Limb (tissue), 2 donors: ENCODE measurements around the gene KRTAP4-9.
"Not testable (repeated sequence)": the region's sequence is repeated elsewhere in the genome, so short reads cannot be mapped to it uniquely, and the experiment has no call there.

Source experiments
- DNase-seq, 2 donors: peaks; one replicate each; pipeline ENCODE4 v3.0.0-alpha.2; 2016; ENCODE audit errors: extremely low spot score in 2 of 2

Gene KRTAP4-9

GRCh38 chr17:41096055-41096454 lies 9.1 kb upstream of the KRTAP4-9 start:
- DNase-seq = no peak

DNA sequence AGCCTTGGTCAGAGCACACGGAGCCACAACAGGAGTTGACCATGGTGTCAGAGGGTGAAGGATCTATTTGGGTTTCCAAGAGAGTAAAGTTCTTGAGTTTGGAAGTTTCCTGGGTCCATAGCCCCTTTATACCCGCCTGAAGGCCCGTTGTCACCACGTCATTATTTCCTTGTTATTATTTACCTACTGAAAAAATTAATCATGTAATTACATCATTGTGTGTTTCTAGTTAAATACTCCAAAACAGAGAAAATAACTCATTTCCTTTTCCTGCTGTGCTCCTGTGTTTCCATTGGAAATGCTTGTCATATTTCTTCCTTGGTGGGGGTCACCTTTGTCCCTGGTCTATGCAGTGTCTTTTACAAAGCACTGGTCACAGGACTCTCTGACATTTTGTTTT lies 7.1 kb upstream of the KRTAP4-9 start, which contains the start of gene KRTAP4-8:
TSS of gene KRTAP4-8 (minus strand) at position 101 of the 400 bp plus-strand sequence. CDS start at position 43, 58 bp downstream.
- no peak for DNase-seq

GRCh38 chr17:41098481-41098880 lies 6.7 kb upstream of the KRTAP4-9 start:
- no peak for DNase-seq

- not testable (repeated sequence) for DNase-seq
Measured at GRCh38 chr17:41099682-41100480, 5.3 kb upstream of the KRTAP4-9 start.

GRCh38 chr17:41101586-41102259 lies 3.5 kb upstream of the KRTAP4-9 start, which contains the start of gene KRTAP4-16:
Gene KRTAP4-16 (minus strand): TSS chr17:41102209. CDS start chr17:41102209, 0 bp downstream.
- DNase-seq = no peak

DNA sequence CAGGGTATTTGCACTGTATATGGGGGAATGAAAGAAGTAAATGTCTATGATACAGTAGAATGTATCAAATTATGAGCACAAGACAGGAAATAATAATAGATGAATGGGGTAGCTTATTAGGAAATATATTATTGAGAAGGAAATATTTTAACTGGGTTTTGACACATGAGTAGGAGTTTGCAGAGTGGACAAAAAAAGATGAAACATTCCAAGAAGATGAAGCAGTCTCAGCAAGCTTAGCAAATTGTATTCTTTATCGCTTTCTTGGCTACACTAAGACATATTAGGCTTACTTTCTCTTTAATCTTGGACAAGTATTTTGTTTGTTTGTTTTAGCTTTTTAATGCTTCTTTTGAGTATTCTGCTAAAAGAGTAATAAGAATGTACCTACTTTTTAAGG lies 1.3 kb upstream of the KRTAP4-9 start:
- no peak for DNase-seq

DNA sequence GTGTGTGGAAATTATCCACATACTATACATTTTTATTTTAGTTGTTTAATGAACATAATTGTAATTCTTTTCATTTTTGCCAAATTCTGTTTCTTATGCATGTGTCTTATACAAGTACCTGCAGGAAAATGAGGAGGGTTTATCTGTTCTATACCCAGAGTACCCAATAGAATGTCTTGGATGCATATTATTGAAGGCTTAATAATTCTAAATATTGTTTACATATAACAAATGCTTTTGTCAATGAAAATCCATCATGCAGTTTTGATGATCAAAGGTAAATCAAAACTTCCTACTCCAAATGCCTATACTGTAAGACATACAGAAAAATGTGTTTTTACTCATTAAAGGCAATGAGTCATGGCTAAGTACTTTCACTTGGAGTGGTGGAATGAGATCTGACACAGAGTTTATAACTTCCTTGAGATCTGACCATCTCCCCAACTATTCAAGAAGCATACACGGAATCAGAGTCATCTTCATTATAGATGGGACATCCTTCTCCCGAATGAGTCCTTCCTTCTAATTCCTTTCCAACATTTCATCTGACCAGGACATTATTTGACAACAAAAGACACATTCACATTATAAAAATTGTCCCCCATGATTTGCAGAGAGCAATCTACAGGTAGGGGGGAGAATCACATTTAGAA lies 677 bp upstream of the KRTAP4-9 start:
- not testable (repeated sequence) for DNase-seq

GRCh38 chr17:41107941-41108450 lies 2.8 kb downstream of the KRTAP4-9 start:
- no peak for DNase-seq

GRCh38 chr17:41108728-41109386 lies 3.7 kb downstream of the KRTAP4-9 start:
- not testable (repeated sequence) for DNase-seq

- no peak for DNase-seq
Measured at GRCh38 chr17:41111151-41111885, 6.1 kb downstream of the KRTAP4-9 start.

DNA sequence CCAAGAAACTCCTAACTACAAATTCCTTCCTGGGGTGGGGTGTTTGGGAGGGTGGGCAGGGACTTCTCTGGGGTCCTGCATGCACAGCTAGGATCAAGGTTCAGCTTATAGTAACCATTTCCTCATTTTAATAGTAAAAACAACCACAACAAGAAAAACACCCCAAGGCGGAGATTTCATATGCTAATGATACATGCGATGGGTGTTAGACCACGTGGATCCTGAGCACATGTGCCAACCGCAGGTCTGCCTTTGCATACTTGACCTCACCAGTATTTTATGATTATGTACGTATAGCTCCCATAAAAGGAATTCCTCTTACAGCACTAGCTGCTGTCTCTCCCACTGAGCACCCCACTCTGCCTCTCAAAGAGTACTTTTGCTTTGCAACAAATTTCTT lies 11.1 kb downstream of the KRTAP4-9 start:
- no peak for DNase-seq

GRCh38 chr17:41117846-41118386 lies 12.7 kb downstream of the KRTAP4-9 start, which contains the start of gene KRTAP4-11:
Gene KRTAP4-11 (minus strand): TSS chr17:41118373. CDS start chr17:41118315, 58 bp downstream.
- DNase-seq = not testable (repeated sequence)

DNA sequence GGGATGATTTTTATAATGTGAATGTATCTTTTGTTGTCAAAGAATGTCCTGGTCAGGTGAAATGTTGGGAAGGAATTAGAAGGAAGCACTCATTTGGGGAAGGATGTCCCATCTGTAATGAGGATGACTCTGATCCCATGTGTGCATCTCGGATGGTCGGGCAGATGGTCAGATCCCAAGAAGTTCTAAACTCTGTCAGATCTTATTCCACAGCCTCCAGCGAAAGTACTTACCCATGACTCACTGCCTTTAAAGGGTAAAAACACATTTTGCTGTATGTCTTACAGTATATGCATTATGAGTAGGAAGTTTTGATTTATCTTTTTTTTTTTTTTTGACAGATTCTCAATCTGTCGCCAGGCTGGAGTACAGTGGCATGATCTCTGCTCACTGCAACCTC lies 13.5 kb downstream of the KRTAP4-9 start:
- DNase-seq = no peak

- not testable (repeated sequence) for DNase-seq
Measured at GRCh38 chr17:41119696-41120690, 14.8 kb downstream of the KRTAP4-9 start.

GRCh38 chr17:41121742-41122141 lies 16.6 kb downstream of the KRTAP4-9 start:
- DNase-seq = no peak

DNA sequence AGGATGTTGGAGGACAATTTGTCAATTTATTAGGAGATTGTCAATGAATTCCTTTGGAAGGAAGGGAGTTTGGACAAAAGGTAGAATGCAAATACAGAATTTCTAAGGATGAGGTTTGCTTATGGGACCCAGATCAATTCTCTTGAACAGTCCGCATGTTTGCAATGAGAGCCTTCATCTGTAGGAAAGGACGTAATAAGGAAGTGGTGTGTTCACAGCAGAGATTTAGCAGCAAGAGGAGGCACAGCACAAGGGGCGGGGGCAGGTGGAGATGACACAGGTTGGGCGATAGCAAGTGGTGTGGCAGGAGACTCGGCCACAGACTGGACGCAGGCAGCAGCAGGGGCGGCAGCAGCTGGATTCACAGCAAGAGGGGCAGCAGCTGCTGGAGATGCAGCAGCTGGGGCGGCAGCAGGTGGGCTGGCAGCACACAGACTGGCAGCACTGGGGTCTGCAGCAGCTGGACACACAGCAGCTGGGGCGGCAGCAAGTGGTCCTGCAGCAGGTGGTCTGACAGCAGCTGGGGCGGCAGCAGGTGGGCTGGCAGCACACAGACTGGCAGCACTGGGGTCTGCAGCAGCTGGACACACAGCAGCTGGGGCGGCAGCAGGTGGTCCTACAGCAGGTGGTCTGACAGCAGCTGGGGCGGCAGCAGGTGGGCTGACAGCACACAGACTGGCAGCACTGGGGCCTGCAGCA lies 18.3 kb downstream of the KRTAP4-9 start:
- not testable (repeated sequence) for DNase-seq

GRCh38 chr17:41123991-41124371 lies 18.8 kb downstream of the KRTAP4-9 start, which contains the start of gene KRTAP4-12:
Gene KRTAP4-12 (minus strand): TSS chr17:41124182. CDS start chr17:41124122, 60 bp downstream.
- not testable (repeated sequence) for DNase-seq

DNA sequence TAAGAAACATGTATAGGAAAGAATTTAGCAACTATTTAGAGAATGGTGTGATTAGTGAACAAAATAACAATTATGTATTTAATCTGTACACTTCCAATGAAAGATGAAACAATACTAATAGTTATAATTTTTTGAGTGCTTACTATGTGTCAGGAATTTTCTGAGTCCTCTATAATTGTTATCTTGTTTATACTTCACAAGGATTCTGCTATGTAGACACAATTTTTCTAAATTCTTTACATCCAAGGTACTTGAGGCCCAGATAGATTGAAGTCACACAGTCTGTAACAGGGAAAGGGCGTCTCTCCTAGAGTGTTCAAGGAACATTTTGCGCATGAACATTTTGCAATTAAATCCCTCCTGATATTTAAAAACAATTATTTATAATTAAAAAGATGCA lies 19.9 kb downstream of the KRTAP4-9 start:
- DNase-seq = no peak
